ENCODE measurements around the gene OVCH2.
"Not testable (repeated sequence)": the region's sequence is repeated elsewhere in the genome, so short reads cannot be mapped to it uniquely, and the experiment has no call there.

OVCH2 gene

GRCh38 chr11:7706377-7706776 is at the start of gene OVCH2:
TSS of gene OVCH2 (minus strand) at chr11:7706477. CDS start at chr11:7706394, 83 bp downstream.
- H3K9me3 ChIP-seq (ENCODE audit: control insufficient read depth, insufficient read depth, low read length), result no peaks in the 10 kb centered on the region
- no peak within 1 kb of the TSS for H3K9ac ChIP-seq (ENCODE audit: low read depth, low read length)
- no peaks in the 10 kb centered on the region for H3K4me1 ChIP-seq (ENCODE audit: insufficient read depth, low read length)
- H3K36me3 ChIP-seq (ENCODE audit: insufficient read depth, low read length), result no peaks in the 10 kb centered on the region

- H3K9me3 ChIP-seq (ENCODE audit: control insufficient read depth, insufficient read depth, low read length), result no peaks in the 10 kb centered on the region
- H3K9ac ChIP-seq (ENCODE audit: low read depth, low read length), result no peak overlapping the region
- no peaks in the 10 kb centered on the region for H3K36me3 ChIP-seq (ENCODE audit: insufficient read depth, low read length)
- H3K4me1 ChIP-seq (ENCODE audit: insufficient read depth, low read length), result no peaks in the 10 kb centered on the region
Measured at GRCh38 chr11:7749456-7749855, 43.2 kb upstream of the OVCH2 start.

GRCh38 chr11:7734767-7735166 is 28.5 kb upstream of the OVCH2 start:
- not testable (repeated sequence) for H3K9me3 ChIP-seq (ENCODE audit: control insufficient read depth, insufficient read depth, low read length); H3K36me3 ChIP-seq (ENCODE audit: insufficient read depth, low read length); H3K9ac ChIP-seq (ENCODE audit: low read depth, low read length); H3K4me1 ChIP-seq (ENCODE audit: insufficient read depth, low read length)

GRCh38 chr11:7714786-7715185 is 8.5 kb upstream of the OVCH2 start:
- no peaks in the 10 kb centered on the region for H3K9me3 ChIP-seq (ENCODE audit: control insufficient read depth, insufficient read depth, low read length)
- H3K36me3 ChIP-seq (ENCODE audit: insufficient read depth, low read length), result no peaks in the 10 kb centered on the region
- H3K4me1 ChIP-seq (ENCODE audit: insufficient read depth, low read length), result no peaks in the 10 kb centered on the region
- H3K9ac ChIP-seq (ENCODE audit: low read depth, low read length), result no peak overlapping the region

GRCh38 chr11:7703740-7704139 is 2.5 kb downstream of the OVCH2 start:
- Histone ChIP-seq H3K9me3 (ENCODE audit: control insufficient read depth, insufficient read depth, low read length) (no peaks in the 10 kb centered on the region), H3K9ac (ENCODE audit: low read depth, low read length) (no peak overlapping the region), H3K36me3 (ENCODE audit: insufficient read depth, low read length) (no peaks in the 10 kb centered on the region), H3K4me1 (ENCODE audit: insufficient read depth, low read length) (no peaks in the 10 kb centered on the region)

GRCh38 chr11:7696424-7696823 is 9.9 kb downstream of the OVCH2 start:
- Histone ChIP-seq H3K9me3 (ENCODE audit: control insufficient read depth, insufficient read depth, low read length) (no peaks in the 10 kb centered on the region), H3K36me3 (ENCODE audit: insufficient read depth, low read length) (0 out of 2 replicates have a peak, but pooled peaks cover 4% of the 10 kb centered on the region), H3K9ac (ENCODE audit: low read depth, low read length) (no peak overlapping the region)

GRCh38 chr11:7694235-7694634 is 12.0 kb downstream of the OVCH2 start:
- H3K9me3 ChIP-seq (ENCODE audit: control insufficient read depth, insufficient read depth, low read length), result no peaks in the 10 kb centered on the region
- 0 out of 2 replicates have a peak, but pooled peaks cover 4% of the 10 kb centered on the region for H3K36me3 ChIP-seq (ENCODE audit: insufficient read depth, low read length)
- no peak overlapping the region; the same call in 1 of the 2 replicates for H3K9ac ChIP-seq (ENCODE audit: low read depth, low read length)
- 0 out of 2 replicates have a peak, but pooled peaks cover 3% of the 10 kb centered on the region for H3K4me1 ChIP-seq (ENCODE audit: insufficient read depth, low read length)

More at GRCh38 chr11:7696424-7696823, 9.9 kb downstream of the OVCH2 start:
- H3K4me1 ChIP-seq (ENCODE audit: insufficient read depth, low read length), result 0 out of 2 replicates have a peak, but pooled peaks cover 3% of the 10 kb centered on the region

GRCh38 chr11:7692426-7692825 is 13.9 kb downstream of the OVCH2 start:
- Histone ChIP-seq H3K36me3 (ENCODE audit: insufficient read depth, low read length) (0 out of 2 replicates have a peak, but pooled peaks cover 4% of the 10 kb centered on the region), H3K9ac (ENCODE audit: low read depth, low read length) (no peak overlapping the region), H3K9me3 (ENCODE audit: control insufficient read depth, insufficient read depth, low read length) (no peaks in the 10 kb centered on the region), H3K4me1 (ENCODE audit: insufficient read depth, low read length) (peaks cover 10% of the 10 kb centered on the region)

GRCh38 chr11:7691759-7692350 is 14.4 kb downstream of the OVCH2 start:
- Histone ChIP-seq H3K9ac (ENCODE audit: low read depth, low read length) (no peak overlapping the region), H3K9me3 (ENCODE audit: control insufficient read depth, insufficient read depth, low read length) (no peaks in the 10 kb centered on the region), H3K4me1 (ENCODE audit: insufficient read depth, low read length) (peaks cover 12% of the 10 kb centered on the region), H3K36me3 (ENCODE audit: insufficient read depth, low read length) (0 out of 2 replicates have a peak, but pooled peaks cover 4% of the 10 kb centered on the region)

GRCh38 chr11:7690648-7691047 is 15.6 kb downstream of the OVCH2 start:
- Histone ChIP-seq H3K9ac (ENCODE audit: low read depth, low read length) (no peak overlapping the region), H3K9me3 (ENCODE audit: control insufficient read depth, insufficient read depth, low read length) (no peaks in the 10 kb centered on the region), H3K36me3 (ENCODE audit: insufficient read depth, low read length) (0 out of 2 replicates have a peak, but pooled peaks cover 4% of the 10 kb centered on the region), H3K4me1 (ENCODE audit: insufficient read depth, low read length) (peaks cover 12% of the 10 kb centered on the region)

GRCh38 chr11:7689239-7689638 is 17.0 kb downstream of the OVCH2 start:
- Histone ChIP-seq H3K4me1 (ENCODE audit: insufficient read depth, low read length) (peaks cover 9% of the 10 kb centered on the region), H3K9ac (ENCODE audit: low read depth, low read length) (no peak overlapping the region), H3K36me3 (ENCODE audit: insufficient read depth, low read length) (0 out of 2 replicates have a peak, but pooled peaks cover 4% of the 10 kb centered on the region), H3K9me3 (ENCODE audit: control insufficient read depth, insufficient read depth, low read length) (no peaks in the 10 kb centered on the region)

GRCh38 chr11:7688238-7688826 is 17.9 kb downstream of the OVCH2 start:
- Histone ChIP-seq H3K9me3 (ENCODE audit: control insufficient read depth, insufficient read depth, low read length) (no peaks in the 10 kb centered on the region), H3K9ac (ENCODE audit: low read depth, low read length) (no peak overlapping the region), H3K4me1 (ENCODE audit: insufficient read depth, low read length) (peaks cover 9% of the 10 kb centered on the region), H3K36me3 (ENCODE audit: insufficient read depth, low read length) (0 out of 2 replicates have a peak, but pooled peaks cover 4% of the 10 kb centered on the region)

- H3K4me1 ChIP-seq (ENCODE audit: insufficient read depth, low read length), result peaks cover 9% of the 10 kb centered on the region
- no peaks in the 10 kb centered on the region for H3K36me3 ChIP-seq (ENCODE audit: insufficient read depth, low read length)
- no peak overlapping the region for H3K9ac ChIP-seq (ENCODE audit: low read depth, low read length)
- no peaks in the 10 kb centered on the region for H3K9me3 ChIP-seq (ENCODE audit: control insufficient read depth, insufficient read depth, low read length)
Measured at GRCh38 chr11:7687386-7687785, 18.9 kb downstream of the OVCH2 start.

GRCh38 chr11:7686761-7687160 is 19.5 kb downstream of the OVCH2 start:
- H3K4me1 ChIP-seq (ENCODE audit: insufficient read depth, low read length), result peaks cover 9% of the 10 kb centered on the region
- no peaks in the 10 kb centered on the region for H3K36me3 ChIP-seq (ENCODE audit: insufficient read depth, low read length)
- H3K9ac ChIP-seq (ENCODE audit: low read depth, low read length), result no peak overlapping the region
- H3K9me3 ChIP-seq (ENCODE audit: control insufficient read depth, insufficient read depth, low read length), result no peaks in the 10 kb centered on the region

GRCh38 chr11:7683571-7683970 is 22.7 kb downstream of the OVCH2 start:
- H3K4me1 ChIP-seq (ENCODE audit: insufficient read depth, low read length), result peaks cover 13% of the 10 kb centered on the region
- no peaks in the 10 kb centered on the region for H3K9me3 ChIP-seq (ENCODE audit: control insufficient read depth, insufficient read depth, low read length)

More at GRCh38 chr11:7683571-7683970, 22.7 kb downstream of the OVCH2 start:
- H3K9ac ChIP-seq (ENCODE audit: low read depth, low read length), result no peak overlapping the region
- H3K36me3 ChIP-seq (ENCODE audit: insufficient read depth, low read length), result no peaks in the 10 kb centered on the region

Data from ES-I3 (cell line).